ENCODE data around the gene SORL1.
"Not testable (repeated sequence)": the region's sequence is repeated elsewhere in the genome, so short reads cannot be mapped to it uniquely, and the experiment has no call there.

Gene SORL1

DNA sequence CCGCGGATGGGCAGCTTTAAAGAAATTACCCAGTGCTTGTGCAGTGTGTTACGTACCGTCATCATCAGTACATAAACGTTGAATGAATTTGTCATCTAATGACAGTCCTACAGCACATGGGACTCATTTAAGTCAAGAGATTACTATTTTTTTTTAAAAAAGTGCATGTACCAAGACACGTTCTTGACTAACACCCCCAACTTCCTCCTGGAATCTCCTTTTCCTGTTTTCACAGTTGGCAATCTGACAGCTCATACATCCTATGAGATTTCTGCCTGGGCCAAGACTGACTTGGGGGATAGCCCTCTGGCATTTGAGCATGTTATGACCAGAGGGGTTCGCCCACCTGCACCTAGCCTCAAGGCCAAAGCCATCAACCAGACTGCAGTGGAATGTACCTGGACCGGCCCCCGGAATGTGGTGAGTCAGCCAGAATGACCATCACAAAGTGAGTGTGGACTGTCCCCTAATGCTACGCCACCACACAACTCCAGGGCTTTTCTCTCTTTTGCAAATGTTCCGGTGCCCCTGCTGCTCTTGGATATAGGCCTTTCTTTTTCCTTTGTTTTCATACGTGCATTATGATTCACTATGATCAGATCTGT is 162.6 kb downstream of the SORL1 start:
- DNase-seq (ENCODE audit: low read depth in 4 of 4, low spot score in 1 of 4): no peak

DNA sequence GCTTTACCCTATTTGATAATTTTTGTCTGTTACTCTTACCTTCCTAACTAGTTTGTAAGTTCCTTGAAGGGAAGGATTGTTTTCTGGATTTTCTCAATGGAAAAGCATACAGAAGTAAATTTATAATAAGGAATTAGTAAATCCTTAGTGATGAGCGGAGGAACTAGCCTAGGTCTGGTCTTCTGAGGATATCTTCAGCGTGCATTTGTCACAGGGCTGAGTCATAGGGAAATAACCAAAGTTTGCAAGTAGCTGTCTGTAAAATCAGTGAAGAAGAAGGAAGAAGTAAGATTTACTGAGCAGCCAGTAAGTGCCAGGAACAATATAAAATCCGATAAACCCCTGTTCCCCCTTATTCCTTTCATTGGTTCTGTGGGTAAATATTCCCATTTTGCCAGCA is 163.4 kb downstream of the SORL1 start:
- DNase-seq (ENCODE audit: low read depth in 4 of 4, low spot score in 1 of 4): no peak

DNA sequence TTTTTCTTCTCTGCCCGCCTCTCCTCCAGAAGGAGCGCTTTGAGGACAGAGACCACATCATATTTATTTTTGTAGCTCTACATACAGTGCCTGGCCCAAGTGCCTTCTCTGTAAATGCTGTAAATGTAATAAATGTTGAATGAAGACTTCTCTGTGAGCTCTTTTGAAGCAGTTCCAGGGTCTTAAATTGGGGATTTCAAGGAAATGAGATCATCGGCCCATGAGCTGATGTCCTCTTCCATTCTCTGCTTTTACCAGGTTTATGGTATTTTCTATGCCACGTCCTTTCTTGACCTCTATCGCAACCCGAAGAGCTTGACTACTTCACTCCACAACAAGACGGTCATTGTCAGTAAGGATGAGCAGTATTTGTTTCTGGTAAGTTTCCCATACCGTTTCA is 166.4 kb downstream of the SORL1 start:
- no peak for DNase-seq (ENCODE audit: low read depth in 4 of 4, low spot score in 1 of 4)

DNA sequence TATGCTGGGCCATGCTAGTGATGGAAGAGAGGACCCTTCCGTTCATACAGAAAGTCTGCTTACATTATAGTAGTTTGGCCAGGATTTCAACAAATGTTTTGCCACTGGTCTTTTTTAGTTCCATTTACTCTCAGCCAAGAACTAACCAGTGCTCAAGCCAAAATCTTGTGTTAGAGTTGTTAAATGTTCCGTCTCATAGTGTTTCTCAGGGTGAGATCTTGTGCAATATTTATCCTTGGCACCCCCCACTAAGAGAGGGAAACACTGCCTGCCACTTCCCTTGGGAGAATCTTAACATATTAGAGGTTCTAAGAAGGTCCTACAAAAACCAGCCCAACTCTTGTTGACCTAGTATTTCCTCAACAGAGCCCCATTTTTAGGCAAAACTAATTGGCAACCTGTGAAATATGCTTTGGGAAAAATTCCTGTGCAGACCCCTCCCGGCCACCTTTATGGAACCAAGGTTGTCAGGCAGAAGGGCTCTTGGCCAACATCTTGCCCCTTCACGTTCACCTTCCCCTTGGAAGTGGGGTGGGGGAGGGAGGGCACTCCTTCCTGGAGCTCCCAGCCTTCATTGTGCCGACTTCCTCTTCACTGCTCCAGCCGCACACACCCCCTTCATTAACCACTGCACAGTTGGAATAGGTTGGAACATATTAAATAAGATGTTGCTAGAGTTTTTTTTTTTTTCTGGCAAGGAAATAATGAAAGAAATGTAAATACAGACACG is 173.8 kb downstream of the SORL1 start:
- DNase-seq (ENCODE audit: low read depth in 4 of 4, low spot score in 1 of 4): no peak

DNA sequence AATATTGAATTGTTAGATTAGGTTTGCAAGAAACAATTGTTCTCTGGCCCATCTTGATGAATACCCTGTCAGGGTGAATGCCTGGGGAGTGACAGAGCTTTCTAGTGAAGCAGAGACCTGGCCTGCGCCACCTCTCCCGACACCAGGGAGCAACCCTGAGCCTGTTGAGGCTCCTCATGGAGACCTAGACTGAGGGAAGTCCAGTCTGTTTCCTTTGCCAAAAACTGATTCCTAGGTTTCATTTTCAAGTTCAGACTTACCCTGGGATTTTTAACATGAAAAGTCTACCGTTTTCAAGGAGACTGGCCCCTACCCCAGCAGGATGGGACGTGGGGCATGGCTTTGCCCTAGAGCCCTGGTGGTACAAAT is 174.4 kb downstream of the SORL1 start:
- DNase-seq (ENCODE audit: low read depth in 4 of 4, low spot score in 1 of 4): no peak

DNA sequence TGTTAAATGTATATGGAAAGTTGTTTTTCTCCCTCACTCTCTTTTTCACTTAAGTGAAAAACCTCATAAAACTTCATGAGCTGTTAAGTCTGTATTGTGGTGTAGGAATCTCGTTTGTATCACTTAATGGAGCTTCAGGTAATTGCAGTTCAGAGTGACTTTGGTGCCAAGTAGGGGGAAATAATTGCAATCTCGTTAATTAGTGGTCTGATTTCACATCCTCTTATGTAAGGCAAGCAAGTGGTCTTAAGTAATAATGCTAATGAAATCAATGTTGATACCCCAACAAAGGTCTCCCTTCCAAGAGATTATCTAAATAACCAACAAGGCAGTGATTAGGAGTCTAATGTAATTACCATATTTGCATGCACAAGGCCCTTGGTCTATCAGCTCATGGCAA is 174.9 kb downstream of the SORL1 start:
- DNase-seq (ENCODE audit: low read depth in 4 of 4, low spot score in 1 of 4): no peak

- DNase-seq (ENCODE audit: low read depth in 4 of 4, low spot score in 1 of 4): no peak
Observed at GRCh38 chr11:121630041-121630440, 177.9 kb downstream of the SORL1 start.

GRCh38 chr11:121631456-121631855 is 179.3 kb downstream of the SORL1 start:
- DNase-seq (ENCODE audit: low read depth in 4 of 4, low spot score in 1 of 4): no peak

DNA sequence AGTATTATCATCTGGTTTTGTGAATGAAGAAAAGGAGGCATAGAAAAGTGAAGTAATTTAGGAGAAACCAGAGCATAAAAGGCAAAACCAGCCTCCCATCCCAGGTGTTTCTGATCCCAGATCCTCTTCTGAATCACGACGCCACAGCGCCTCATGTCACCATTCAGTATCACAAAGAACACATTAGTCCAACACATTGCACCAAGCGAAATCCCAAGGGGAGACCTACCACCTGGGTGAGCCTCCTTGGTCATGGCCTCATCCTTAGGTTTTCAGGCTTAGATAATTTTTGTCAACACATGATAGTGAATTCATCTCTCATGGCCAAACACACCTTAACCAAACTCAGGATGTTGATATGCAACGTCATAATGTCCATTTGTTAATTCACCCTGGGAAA is 182.2 kb downstream of the SORL1 start:
- DNase-seq (ENCODE audit: low read depth in 4 of 4, low spot score in 1 of 4): no peak

- no peak for DNase-seq (ENCODE audit: low read depth in 4 of 4, low spot score in 1 of 4)
Observed at GRCh38 chr11:121634889-121635288, 182.8 kb downstream of the SORL1 start.

DNA sequence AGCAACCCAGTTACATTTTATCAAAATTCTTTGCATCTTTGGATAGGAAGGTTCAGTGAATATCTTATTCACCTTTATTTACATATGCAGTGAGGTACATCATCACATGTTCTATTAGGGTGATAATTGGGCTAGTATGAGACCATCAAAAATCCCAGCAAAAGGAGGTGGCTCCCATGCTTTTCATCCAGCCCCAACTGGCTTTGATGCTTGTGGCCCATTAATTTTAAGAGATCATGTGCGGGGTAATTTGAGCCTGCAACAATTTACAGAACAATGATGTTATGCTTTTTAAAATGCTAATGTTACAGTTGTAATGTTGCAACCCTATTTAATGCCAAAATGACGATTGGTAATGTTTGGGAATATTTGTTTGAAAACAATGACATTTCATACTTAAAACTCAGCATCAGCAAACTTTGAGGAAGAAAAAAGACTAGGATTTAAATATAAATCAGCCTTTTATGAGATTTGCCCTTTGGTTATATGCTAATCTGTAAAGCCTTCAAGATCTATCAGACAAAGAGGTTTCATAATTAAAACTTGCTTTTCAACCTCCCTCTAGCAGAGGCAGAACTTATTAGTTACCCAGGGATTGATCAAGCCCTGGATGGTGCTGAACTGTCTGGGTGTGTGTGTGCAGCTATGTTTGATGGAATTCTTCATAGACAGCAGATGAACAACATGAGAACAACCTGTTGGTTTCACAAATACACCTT is 184.1 kb downstream of the SORL1 start:
- DNase-seq (ENCODE audit: low read depth in 4 of 4, low spot score in 1 of 4): no peak

DNA sequence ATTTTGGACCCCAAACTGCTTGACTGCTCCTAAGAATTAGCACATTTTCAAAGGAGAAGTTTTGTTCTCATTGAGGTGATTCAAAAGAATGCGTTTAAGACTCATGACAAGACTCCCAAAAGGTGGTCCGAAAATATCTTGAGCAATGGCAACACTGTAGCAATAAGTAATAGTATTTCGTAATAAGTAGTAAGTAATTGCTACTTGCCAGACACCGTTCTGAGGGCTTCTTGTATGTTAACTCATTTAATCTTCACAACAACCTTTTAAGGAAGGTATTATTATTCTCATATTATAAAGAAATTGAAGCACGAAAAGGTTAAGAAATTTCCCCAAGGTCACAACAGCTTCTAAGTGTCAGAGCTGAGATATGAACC is 184.7 kb downstream of the SORL1 start:
- no peak for DNase-seq (ENCODE audit: low read depth in 4 of 4, low spot score in 1 of 4)

GRCh38 chr11:121637587-121637986 is 185.5 kb downstream of the SORL1 start:
- not testable (repeated sequence) for DNase-seq (ENCODE audit: low read depth in 4 of 4, low spot score in 1 of 4)

- no peak for DNase-seq (ENCODE audit: low read depth in 4 of 4, low spot score in 1 of 4)
Observed at GRCh38 chr11:121643479-121644186, 191.5 kb downstream of the SORL1 start.

- no peak for DNase-seq (ENCODE audit: low read depth in 4 of 4, low spot score in 1 of 4)
Observed at GRCh38 chr11:121644187-121644512, 192.0 kb downstream of the SORL1 start.

DNA sequence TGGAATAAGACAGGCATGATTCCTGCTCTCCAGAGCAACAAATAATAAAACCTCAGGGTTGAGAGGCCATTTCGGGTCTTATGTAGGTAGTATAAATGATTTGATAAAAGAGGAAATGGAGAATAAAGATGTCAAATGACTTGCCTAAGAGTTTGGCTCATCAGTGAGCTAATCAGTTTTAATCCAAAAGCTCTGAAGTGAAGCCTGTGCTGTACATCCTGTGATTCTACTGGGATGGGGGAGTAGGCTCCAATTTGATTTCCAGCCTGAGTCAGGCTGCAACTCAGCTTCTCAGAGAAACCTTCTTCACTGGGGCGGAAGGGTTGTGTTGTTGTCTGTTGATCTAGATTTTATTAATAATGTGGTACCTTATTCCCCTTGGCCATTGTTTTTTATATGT is 192.9 kb downstream of the SORL1 start:
- no peak for DNase-seq (ENCODE audit: low read depth in 4 of 4, low spot score in 1 of 4)

DNA sequence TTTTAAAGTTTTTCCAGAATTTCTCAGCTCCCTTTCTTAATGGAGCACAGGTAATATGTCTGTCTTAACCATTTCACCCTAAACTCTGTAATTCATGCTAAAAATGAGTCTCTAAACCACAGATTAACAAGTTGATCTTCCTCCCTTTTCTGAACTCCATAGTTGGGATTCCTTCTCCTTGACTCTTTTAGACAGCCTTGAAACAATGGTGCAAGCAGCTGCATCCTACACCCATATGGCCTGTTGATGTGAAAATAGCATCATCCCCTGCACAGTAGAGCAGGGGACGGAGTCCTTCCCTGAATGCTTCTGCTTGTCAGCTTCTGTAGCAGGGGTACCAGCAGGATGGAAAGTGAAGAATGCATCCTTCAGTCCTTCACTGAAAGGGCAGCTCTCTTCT is 193.5 kb downstream of the SORL1 start:
- DNase-seq (ENCODE audit: low read depth in 4 of 4, low spot score in 1 of 4): no peak

GRCh38 chr11:121648306-121648705 is 196.2 kb downstream of the SORL1 start:
- DNase-seq (ENCODE audit: low read depth in 4 of 4, low spot score in 1 of 4): no peak

DNA sequence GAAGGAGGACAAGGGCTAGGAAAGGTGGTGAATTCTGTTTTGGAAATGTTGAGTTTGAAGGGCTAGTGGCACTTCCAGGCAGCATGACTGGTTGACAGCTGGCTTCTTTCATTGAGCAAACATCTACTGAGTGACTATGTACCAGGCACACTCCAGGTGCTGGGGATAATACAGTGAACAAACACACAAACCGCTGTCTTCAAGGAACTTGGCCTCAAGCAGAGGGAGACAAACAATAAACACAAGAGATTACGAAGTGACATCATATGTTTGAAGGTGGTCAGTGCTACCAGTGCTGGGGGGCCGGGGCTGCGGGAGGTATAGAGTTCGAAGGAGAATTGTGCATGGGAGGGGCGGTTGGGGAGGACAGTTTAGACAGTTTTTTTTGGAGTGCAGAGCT is 197.7 kb downstream of the SORL1 start:
- no peak for DNase-seq (ENCODE audit: low read depth in 4 of 4, low spot score in 1 of 4)

DNA sequence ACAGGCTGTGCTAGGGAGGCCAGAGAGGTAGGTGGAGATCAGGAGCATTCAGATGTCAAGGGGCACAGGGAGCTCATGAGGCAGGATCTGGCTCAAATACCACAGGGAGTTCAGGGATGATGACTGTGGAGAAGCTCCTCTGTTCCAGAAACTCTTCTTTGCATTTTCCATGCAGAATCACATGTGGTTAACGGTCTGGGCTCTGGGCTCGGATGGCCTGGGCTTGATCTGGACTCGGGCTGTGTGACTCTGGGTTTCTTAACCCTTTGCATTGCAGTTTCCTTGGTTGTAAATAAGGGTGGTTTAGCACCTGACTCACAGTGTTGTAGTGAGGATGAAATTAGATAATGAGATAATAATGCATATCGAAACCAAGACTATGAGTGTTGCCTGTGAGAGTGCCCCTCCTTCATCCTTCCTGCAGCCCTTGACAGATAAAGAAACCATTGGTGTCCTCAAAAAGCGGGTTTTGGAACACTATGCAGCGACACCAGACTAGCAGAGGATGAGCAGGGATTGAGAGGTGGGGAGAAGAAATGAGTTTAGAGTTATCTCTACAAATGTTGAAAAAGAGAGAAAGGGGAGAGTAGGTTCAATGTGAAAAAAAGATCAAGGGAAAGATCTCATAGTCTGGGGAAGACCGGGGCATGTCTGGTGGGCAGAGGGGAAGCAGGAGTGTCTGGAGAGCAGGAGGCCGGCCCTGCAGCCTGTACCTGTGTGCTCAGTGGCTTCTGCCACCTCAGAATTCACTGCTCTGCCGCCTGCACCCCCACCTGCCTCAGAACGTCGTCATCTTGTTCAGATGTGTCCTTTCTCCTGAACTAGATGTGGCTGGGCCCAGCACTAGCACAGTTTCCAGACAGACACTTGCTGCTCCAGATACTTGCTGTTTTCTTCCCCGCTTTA is 198.5 kb downstream of the SORL1 start:
- peak in 1 of 4 experiments; percentile 9 for DNase-seq (ENCODE audit: low read depth in 4 of 4, low spot score in 1 of 4)

GRCh38 chr11:121651257-121651605 is 199.1 kb downstream of the SORL1 start:
- no peak for DNase-seq (ENCODE audit: low read depth in 4 of 4, low spot score in 1 of 4)

All from stimulated activated CD4-positive, alpha-beta T cell treated with anti-CD3 and anti-CD28 coated beads, Interleukin-1b, Interleukin-23, amount 100 ng/mL, for 24 hours (primary cell).